ENCODE measurements around the gene HECTD2. TPM values are rescaled to one million over a fixed set of nuclear protein-coding genes. Genes with fewer than 3 reads are reported as not detected.

The HECTD2 gene
- total and polyA plus RNA-seq, 9 of the 15 experiments (the other 6 are each of a cell fraction or from before 2014, with no cell fraction given) = 1.3 to 5.9 (median 3.9) TPM

GRCh38 chr10:91545384-91545783 lies 135.2 kb downstream of the HECTD2 start:
- CTCF ChIA-PET (ENCODE audit: low intra/inter-chr PET ratio) = no interaction called here
- Histone ChIP-seq H3K9me1 (ENCODE audit: control insufficient read depth, insufficient read depth, low read length) (no peaks in the 10 kb centered on the region), H3K27ac (ENCODE audit: extremely low read depth, low read depth, low read length) (no peak overlapping the region), H3K27me3 (ENCODE audit: control insufficient read depth in 2 of 2, insufficient read depth in 2 of 2, low read length in 2 of 2) (no peaks in the 10 kb centered on the region; a peak in 1 of 5 replicates), H3K79me2 (ENCODE audit: control insufficient read depth, insufficient read depth, low read length) (no peaks in the 10 kb centered on the region), H3K4me2 (ENCODE audit: insufficient read depth, low read length) (no peak overlapping the region), H3K9ac (ENCODE audit: insufficient read depth in 1 of 2, low read depth in 2 of 2, low read length in 2 of 2) (no peak overlapping the region), H3K4me1 (replicated peaks in 1 of 2; ENCODE audit: control insufficient read depth in 2 of 2, insufficient read depth in 2 of 2, low read length in 2 of 2) (no peaks in the 10 kb centered on the region; a peak in 1 of 5 replicates), H3K9me3 (replicated peaks; ENCODE audit: control insufficient read depth, insufficient read depth, low read depth, low read length) (no peaks in the 10 kb centered on the region), H3K36me3 (ENCODE audit: control insufficient read depth, insufficient read depth, low read length) (no peaks in the 10 kb centered on the region), H3K4me3 (no peak overlapping the region), H4K20me1 (replicated peaks; ENCODE audit: control insufficient read depth, insufficient read depth, low read length) (no peaks in the 10 kb centered on the region), H2AFZ (ENCODE audit: low read depth, low read length) (no peak overlapping the region)
- no peak for DNase-seq (ENCODE audit: extremely low read depth in 1 of 4, low spot score in 3 of 4)
- 31% methylated on average over 3 of the region's 3 CpGs for WGBS (ENCODE audit: insufficient coverage, low coverage, missing lambda C conversion rate)
- no peak for ATAC-seq
- intact Hi-C loops (cut with micrococcal nuclease) = loop anchor here (10.0 kb wide), 1 partner anchor 541 kb away; no protein-coding TSS in a partner anchor
- BruUV-seq (replicated peaks) = no TSS peak
- in situ Hi-C loops (cut with MboI) = loop anchor here (10.0 kb wide), 1 partner anchor 251 kb away; no protein-coding TSS in a partner anchor
- FAIRE-seq = no peak
- TF ChIP-seq TAF7 (tag; IDR thresholded peaks at IDR 0.05) (no peak), ARID1B (IDR thresholded peaks at IDR 0.05) (no peak)
- POLR2A ChIA-PET = no interaction called here

- WGBS (ENCODE audit: insufficient coverage, low coverage, missing lambda C conversion rate) = 32% methylated on average over 3 of the region's 3 CpGs
- in situ Hi-C loops (cut with MboI) (loop anchor here (10.0 kb wide), 1 partner anchor 251 kb away; no protein-coding TSS in a partner anchor), intact Hi-C loops (cut with micrococcal nuclease) (loop anchor here (10.0 kb wide), 1 partner anchor 541 kb away; no protein-coding TSS in a partner anchor)
- no TSS peak for BruUV-seq (replicated peaks)
- no peaks in the 10 kb centered on the region for H4K20me1 ChIP-seq (replicated peaks; ENCODE audit: control insufficient read depth, insufficient read depth, low read length)
- H3K4me3 ChIP-seq = no peak overlapping the region
- no peak overlapping the region for H3K9ac ChIP-seq (ENCODE audit: insufficient read depth in 1 of 2, low read depth in 2 of 2, low read length in 2 of 2)
- no peak overlapping the region for H2AFZ ChIP-seq (ENCODE audit: low read depth, low read length)
- no peak overlapping the region for H3K27ac ChIP-seq (ENCODE audit: extremely low read depth, low read depth, low read length)
- no peak for DNase-seq (ENCODE audit: extremely low read depth in 1 of 4, low spot score in 3 of 4)
- H3K36me3 ChIP-seq (ENCODE audit: control insufficient read depth, insufficient read depth, low read length) = no peaks in the 10 kb centered on the region
- H3K9me3 ChIP-seq (replicated peaks; ENCODE audit: control insufficient read depth, insufficient read depth, low read depth, low read length) = no peaks in the 10 kb centered on the region
- no peak for ATAC-seq
- no peaks in the 10 kb centered on the region; a peak in 1 of 5 replicates for H3K27me3 ChIP-seq (ENCODE audit: control insufficient read depth in 2 of 2, insufficient read depth in 2 of 2, low read length in 2 of 2)
- no peaks in the 10 kb centered on the region; a peak in 1 of 5 replicates for H3K4me1 ChIP-seq (replicated peaks in 1 of 2; ENCODE audit: control insufficient read depth in 2 of 2, insufficient read depth in 2 of 2, low read length in 2 of 2)
- H3K9me1 ChIP-seq (ENCODE audit: control insufficient read depth, insufficient read depth, low read length) = no peaks in the 10 kb centered on the region
- ChIA-PET POLR2A (no interaction called here), CTCF (ENCODE audit: low intra/inter-chr PET ratio) (no interaction called here)
- no peak overlapping the region for H3K4me2 ChIP-seq (ENCODE audit: insufficient read depth, low read length)
- TF ChIP-seq POU5F1 (IDR thresholded peaks at IDR 0.05; ENCODE audit: borderline replicate concordance, low read depth, low read length, partially characterized antibody) (no peak), KLF13 (tag; IDR thresholded peaks at IDR 0.05; ENCODE audit: borderline replicate concordance, low read depth) (no peak), ATF7 (IDR thresholded peaks at IDR 0.05) (no peak), AFF1 (IDR thresholded peaks at IDR 0.05; ENCODE audit: low read depth in 1 of 2, partially characterized antibody in 2 of 2) (no peak), GABPB1 (CRISPR knock-in tag; IDR thresholded peaks at IDR 0.05) (no peak), ZNF561 (CRISPR knock-in tag; conservative IDR thresholded peaks at IDR 0.05) (no peak), NR2C2 (CRISPR knock-in tag; IDR thresholded peaks at IDR 0.05) (no peak), NR2C2 (tag; IDR thresholded peaks at IDR 0.05) (no peak)
- FAIRE-seq = no peak
- no peaks in the 10 kb centered on the region for H3K79me2 ChIP-seq (ENCODE audit: control insufficient read depth, insufficient read depth, low read length)
Observed at GRCh38 chr10:91545838-91546237, 135.7 kb downstream of the HECTD2 start.

All from K562 (cell line).